HG02588 (cell line): ENCODE data around the gene FYB2.
"Not testable (repeated sequence)": the region's sequence is repeated elsewhere in the genome, so short reads cannot be mapped to it uniquely, and the experiment has no call there.

ENCODE experiments used
- ATAC-seq: cut with Tn5 transposase; IDR thresholded peaks from one replicate; pipeline ENCODE4 v1.9.1; 2021; ENCODE audit warnings: mild to moderate bottlenecking, moderate library complexity; ENCODE audit not compliant: unreplicated experiment

FYB2 gene

GRCh38 chr1:56798053-56798471 is 21.1 kb downstream of the FYB2 start:
- no peak for ATAC-seq

DNA sequence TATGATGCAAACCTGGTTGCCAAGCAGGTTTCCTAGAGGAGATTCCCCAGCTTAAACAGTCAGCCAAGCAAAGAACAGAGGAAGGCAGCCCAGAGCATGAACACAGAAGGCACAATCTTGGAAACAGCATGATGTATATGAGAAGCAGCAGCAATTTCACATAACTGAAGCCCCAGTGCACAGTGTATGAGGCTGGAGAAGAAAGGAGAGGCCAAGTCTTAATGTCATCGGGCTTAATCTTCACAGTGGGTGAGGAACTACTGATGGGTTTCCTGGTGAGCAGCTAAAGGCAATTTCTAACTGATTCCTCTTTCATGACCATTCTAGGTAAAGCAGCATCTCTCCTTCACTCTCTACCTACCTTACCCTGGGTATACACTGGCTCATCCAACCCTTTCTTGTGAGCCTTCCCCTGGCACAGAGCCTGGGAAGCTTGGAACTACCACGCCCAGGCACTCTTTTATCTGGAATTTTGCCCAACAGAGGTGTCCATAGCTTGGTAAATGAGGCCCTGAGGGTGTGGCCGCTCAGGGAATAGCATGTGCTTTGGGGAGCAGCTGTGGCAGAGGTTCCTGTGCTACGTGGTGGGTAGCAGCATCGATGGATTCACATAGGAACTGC is 22.0 kb downstream of the FYB2 start:
- ATAC-seq: no peak

- ATAC-seq: no peak
These were observed 23.3 kb downstream of the FYB2 start for GRCh38 chr1:56795870-56796269.

GRCh38 chr1:56790036-56790435 is 29.2 kb downstream of the FYB2 start:
- ATAC-seq: no peak

- no peak for ATAC-seq
These were observed 30.6 kb downstream of the FYB2 start for GRCh38 chr1:56788588-56788987.

- ATAC-seq: no peak
These were observed 31.1 kb downstream of the FYB2 start for GRCh38 chr1:56788102-56788501.

- ATAC-seq: no peak
These were observed 31.9 kb downstream of the FYB2 start for GRCh38 chr1:56787330-56787729.

- no peak for ATAC-seq
These were observed 36.4 kb downstream of the FYB2 start for GRCh38 chr1:56782773-56783172.

GRCh38 chr1:56780826-56781225 is 38.4 kb downstream of the FYB2 start:
- no peak for ATAC-seq

GRCh38 chr1:56780128-56780750 is 39.0 kb downstream of the FYB2 start:
- ATAC-seq: no peak

GRCh38 chr1:56777972-56778371 is 41.2 kb downstream of the FYB2 start:
- ATAC-seq: no peak

DNA sequence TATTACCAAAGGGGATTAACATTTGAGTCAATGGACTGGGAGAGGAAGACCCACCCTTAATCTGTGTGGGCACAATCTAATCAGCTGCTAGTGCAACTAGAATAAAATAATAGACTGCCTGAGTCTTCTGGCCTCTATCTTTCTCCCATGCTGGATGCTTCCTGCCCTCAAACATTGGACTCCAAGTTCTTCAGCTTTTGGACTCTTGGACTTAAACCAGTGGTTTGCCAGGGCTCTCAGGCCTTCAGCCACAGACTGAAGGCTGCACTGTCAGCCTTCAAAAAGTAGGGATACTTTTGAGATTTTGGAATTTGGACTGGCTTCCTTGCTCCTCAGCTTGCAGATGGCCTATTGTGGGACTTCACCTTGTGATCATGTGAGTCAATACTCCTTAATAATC is 44.5 kb downstream of the FYB2 start:
- ATAC-seq: not testable (repeated sequence)

DNA sequence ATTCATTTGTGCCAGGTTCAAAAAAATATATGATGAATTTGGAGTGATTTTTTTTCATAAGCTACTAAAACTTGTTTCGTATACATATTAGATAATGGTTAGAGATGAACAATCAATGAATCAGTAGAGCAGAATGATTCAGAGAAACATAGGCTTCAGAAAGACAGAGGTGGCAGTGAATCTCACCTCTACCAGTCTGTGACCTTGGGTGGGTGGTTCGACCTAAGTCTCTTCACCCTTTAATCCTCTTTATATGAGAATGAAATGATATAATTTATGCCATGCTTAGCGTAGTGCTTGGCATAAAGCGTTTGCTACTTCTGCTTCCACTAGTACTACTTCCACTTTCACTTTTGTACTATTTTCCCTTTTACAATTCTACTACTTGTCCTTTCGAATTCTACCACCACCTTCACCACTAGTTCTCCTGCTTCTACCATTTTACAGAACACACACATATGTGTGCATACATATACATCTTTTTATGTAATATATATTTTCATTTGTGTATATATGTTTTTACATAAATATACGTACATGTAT is 45.1 kb downstream of the FYB2 start:
- no peak for ATAC-seq

DNA sequence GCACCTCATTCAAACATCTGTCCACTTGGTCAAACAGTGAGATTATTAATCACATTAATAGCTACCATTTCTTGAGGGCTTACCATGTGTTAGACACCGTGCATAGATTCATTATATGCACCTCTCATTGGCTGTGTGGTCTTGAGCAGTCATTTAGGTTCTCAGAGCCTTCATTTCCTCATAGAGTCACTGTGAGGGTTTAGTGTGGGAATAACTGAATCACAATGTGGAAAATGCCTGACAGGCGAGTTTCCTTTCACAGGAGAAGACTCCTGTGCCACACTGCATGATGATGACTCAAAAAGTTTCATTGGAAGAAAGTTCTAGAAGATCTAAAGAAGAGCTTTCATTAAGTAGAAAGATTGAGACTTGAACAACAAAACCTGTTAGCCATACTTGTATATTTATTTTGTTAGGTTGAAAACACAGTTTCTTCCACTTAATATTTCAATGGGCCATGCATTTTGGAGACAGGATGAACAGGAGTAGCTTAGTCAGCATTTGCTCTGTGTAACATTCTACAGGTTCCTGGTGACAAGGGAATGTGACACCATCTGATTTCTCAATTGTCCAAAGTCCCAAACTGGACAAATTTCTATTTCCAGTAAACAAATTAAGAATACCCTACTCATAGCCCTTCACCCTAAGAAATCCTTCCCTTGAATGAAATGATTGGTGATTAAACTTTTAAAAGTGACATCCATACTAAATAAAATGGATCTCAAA is 45.7 kb downstream of the FYB2 start:
- ATAC-seq: no peak

- ATAC-seq: no peak
These were observed 47.5 kb downstream of the FYB2 start for GRCh38 chr1:56771717-56772116.

DNA sequence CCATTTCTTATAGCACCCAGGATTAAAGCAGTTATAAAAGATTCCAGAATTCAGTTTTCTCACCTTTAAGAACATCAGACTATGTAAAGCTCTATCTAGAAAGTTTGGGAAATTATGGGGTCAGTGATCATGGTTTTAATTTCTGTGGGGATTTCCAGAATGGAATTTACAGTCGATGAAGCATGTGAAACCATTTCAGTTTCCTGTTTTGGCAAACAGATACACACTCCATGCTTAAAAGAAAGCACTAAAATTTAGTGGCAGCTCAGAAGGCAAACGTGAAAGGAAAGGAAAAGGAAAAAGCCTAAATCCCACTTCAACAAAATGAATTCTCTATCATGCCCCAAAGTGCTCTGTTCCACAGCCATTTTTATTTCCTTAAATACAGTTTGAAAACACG is 60.4 kb downstream of the FYB2 start:
- ATAC-seq: no peak

GRCh38 chr1:56758135-56758534 is 61.1 kb downstream of the FYB2 start:
- no peak for ATAC-seq

DNA sequence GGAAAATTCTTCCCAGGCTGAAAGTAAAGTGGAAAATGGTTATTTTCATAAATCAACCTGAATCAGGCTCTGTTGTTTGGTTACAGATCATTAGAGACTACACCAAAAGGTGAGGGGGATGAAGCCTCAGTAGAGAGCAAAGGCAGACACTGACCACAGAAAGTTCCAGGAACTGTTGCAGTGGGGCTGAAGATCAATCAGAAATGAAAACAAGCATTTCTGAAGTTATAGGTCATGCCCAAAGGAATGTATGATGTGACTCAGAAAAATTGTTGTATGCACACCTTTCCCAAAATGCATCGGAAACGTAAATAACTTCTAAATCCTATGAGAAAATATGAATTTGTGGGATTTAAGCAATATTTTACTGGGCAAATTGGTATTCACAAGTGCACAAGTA is 63.3 kb downstream of the FYB2 start:
- no peak for ATAC-seq

- no peak for ATAC-seq
These were observed 64.3 kb downstream of the FYB2 start for GRCh38 chr1:56754708-56755479.

DNA sequence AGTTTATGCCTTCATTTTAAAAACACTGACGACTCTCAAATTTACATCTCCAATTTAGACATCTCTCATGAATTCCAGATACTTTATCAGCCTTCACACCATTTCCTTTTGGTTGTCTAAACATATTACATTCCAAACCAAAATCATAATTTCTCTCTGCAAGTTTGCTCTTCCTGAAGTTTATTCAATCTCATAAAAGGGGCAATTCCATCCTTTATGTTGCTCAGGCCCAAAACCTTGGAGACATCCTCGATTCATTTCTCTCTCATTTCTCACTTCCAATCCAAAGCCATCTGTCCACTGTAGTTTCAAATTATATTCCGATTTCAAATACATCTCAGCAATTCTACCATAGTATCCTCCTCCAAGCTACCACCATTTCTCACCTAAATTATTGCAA is 74.0 kb downstream of the FYB2 start:
- no peak for ATAC-seq

- no peak for ATAC-seq
These were observed 90.2 kb downstream of the FYB2 start for GRCh38 chr1:56728964-56729363.
